HepG2 (cell line): ENCODE results near the gene ZNF367. TPM values are rescaled to one million over a fixed set of nuclear protein-coding genes. Genes with fewer than 3 reads are reported as not detected.

Experiments
- ARID4A ChIP-seq: sonication (generic); formaldehyde crosslinking; IDR thresholded peaks from 2 replicates; pipeline ENCODE4 v1.5.0; 2020; ENCODE audit warnings: mild to moderate bottlenecking, missing genetic modification reagents, borderline replicate concordance
- FOSL2 ChIP-seq: sonication (generic); formaldehyde crosslinking; IDR thresholded peaks from 2 replicates; pipeline ENCODE4 v1.4.0; 2020; ENCODE audit warnings: missing genetic modification reagents
- JDP2 ChIP-seq: sonication (generic); formaldehyde crosslinking; IDR thresholded peaks from 2 replicates; pipeline ENCODE4 v1.8.1; 2022; ENCODE audit warnings: missing genetic modification reagents, borderline replicate concordance
- RORA ChIP-seq: sonication (generic); formaldehyde crosslinking; IDR thresholded peaks from 2 replicates; pipeline ENCODE4 v1.5.0; 2020; ENCODE audit warnings: mild to moderate bottlenecking, missing genetic modification reagents, moderate library complexity
- ZMYM2 ChIP-seq: sonication (generic); formaldehyde crosslinking; IDR thresholded peaks from 2 replicates; pipeline ENCODE4 v1.8.0; 2022; ENCODE audit warnings: mild to moderate bottlenecking, missing genetic modification reagents
- ZNF230 ChIP-seq: sonication (generic); formaldehyde crosslinking; IDR thresholded peaks from 2 replicates; pipeline ENCODE4 v1.4.0; 2020; ENCODE audit warnings: mild to moderate bottlenecking, missing genetic modification reagents
- ZNF33B ChIP-seq: sonication (generic); formaldehyde crosslinking; IDR thresholded peaks from 2 replicates; pipeline ENCODE4 v1.5.1; 2020; ENCODE audit warnings: mild to moderate bottlenecking, missing genetic modification reagents
- ZNF567 ChIP-seq: sonication (generic); formaldehyde crosslinking; IDR thresholded peaks from 2 replicates; pipeline ENCODE4 v1.8.1; 2023; ENCODE audit warnings: mild to moderate bottlenecking, missing genetic modification reagents, borderline replicate concordance
- ZNF776 ChIP-seq: sonication (generic); formaldehyde crosslinking; IDR thresholded peaks from 2 replicates; pipeline ENCODE4 v1.4.0; 2020; ENCODE audit warnings: mild to moderate bottlenecking, missing genetic modification reagents
- polyA plus RNA-seq, 8 experiments: library from polyadenylated mRNA; depleted of rRNA in 3 of 8; stranded (reverse) in 7 of 8; unstranded in 1 of 8; fragments of >200 nt; fragmentation: Illumina TruSeq in 4 of 8; extraction: Trizol in 4 of 8; gene quantifications; 2 replicates each; pipeline versions ENCODE4 v1.2.1 to v1.2.3, GENCODE V29; 2011 to 2016; ENCODE audit warnings: low read depth in 4 of 8, missing spikeins in 1 of 8, mixed read lengths in 1 of 8; ENCODE audit not compliant: insufficient read depth in 1 of 8
- total RNA-seq, 5 experiments: library from RNA; depleted of rRNA; stranded (reverse); fragments of >200 nt; fragmentation: Illumina TruSeq; extraction: Trizol; gene quantifications; 2 replicates each; pipeline ENCODE4 v1.2.3, GENCODE V29; 2016; ENCODE audit warnings: low read depth in 1 of 5
- TF ChIP-seq, protein P1 (sequence below), 2 experiments: fragments of 450-650 bp in 1 of 2; sonication (generic) in 1 of 2; formaldehyde crosslinking in 1 of 2; IDR thresholded peaks; 2 replicates each; pipeline versions ENCODE4 v1.6.1 to v1.8.0; 2016 to 2022; ENCODE audit warnings: antibody characterized with exemption in 1 of 2, mild to moderate bottlenecking in 1 of 2, missing genetic modification reagents in 1 of 2
- TF ChIP-seq, protein P2 (sequence below): sonication (generic); formaldehyde crosslinking; conservative IDR thresholded peaks from 2 replicates; pipeline ENCODE4 v1.4.0; 2020; ENCODE audit warnings: missing genetic modification reagents

ZNF367 gene
- total and polyA plus RNA-seq, 2 of the 13 experiments (the other 11 are each of a cell fraction or from before 2014, with no cell fraction given): 2.9 to 7.7 TPM

GRCh38 chr9:96436456-96437126, 18.4 kb upstream of the ZNF367 start (continued):
- TF ChIP-seq, protein P1, sequence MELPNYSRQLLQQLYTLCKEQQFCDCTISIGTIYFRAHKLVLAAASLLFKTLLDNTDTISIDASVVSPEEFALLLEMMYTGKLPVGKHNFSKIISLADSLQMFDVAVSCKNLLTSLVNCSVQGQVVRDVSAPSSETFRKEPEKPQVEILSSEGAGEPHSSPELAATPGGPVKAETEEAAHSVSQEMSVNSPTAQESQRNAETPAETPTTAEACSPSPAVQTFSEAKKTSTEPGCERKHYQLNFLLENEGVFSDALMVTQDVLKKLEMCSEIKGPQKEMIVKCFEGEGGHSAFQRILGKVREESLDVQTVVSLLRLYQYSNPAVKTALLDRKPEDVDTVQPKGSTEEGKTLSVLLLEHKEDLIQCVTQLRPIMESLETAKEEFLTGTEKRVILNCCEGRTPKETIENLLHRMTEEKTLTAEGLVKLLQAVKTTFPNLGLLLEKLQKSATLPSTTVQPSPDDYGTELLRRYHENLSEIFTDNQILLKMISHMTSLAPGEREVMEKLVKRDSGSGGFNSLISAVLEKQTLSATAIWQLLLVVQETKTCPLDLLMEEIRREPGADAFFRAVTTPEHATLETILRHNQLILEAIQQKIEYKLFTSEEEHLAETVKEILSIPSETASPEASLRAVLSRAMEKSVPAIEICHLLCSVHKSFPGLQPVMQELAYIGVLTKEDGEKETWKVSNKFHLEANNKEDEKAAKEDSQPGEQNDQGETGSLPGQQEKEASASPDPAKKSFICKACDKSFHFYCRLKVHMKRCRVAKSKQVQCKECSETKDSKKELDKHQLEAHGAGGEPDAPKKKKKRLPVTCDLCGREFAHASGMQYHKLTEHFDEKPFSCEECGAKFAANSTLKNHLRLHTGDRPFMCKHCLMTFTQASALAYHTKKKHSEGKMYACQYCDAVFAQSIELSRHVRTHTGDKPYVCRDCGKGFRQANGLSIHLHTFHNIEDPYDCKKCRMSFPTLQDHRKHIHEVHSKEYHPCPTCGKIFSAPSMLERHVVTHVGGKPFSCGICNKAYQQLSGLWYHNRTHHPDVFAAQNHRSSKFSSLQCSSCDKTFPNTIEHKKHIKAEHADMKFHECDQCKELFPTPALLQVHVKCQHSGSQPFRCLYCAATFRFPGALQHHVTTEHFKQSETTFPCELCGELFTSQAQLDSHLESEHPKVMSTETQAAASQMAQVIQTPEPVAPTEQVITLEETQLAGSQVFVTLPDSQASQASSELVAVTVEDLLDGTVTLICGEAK (IDR thresholded peaks at IDR 0.05): no peak
- TF ChIP-seq, protein P1 (CRISPR knock-in tag; IDR thresholded peaks at IDR 0.05): peak; percentile 88
- TF ChIP-seq ZNF230: no peak; the same call in 1 of the 2 replicates
- no peak for TF ChIP-seq RORA (CRISPR knock-in tag)
- peak; percentile 71; the same call in 1 of the 2 replicates for TF ChIP-seq ARID4A (CRISPR knock-in tag)
- TF ChIP-seq, protein P2, sequence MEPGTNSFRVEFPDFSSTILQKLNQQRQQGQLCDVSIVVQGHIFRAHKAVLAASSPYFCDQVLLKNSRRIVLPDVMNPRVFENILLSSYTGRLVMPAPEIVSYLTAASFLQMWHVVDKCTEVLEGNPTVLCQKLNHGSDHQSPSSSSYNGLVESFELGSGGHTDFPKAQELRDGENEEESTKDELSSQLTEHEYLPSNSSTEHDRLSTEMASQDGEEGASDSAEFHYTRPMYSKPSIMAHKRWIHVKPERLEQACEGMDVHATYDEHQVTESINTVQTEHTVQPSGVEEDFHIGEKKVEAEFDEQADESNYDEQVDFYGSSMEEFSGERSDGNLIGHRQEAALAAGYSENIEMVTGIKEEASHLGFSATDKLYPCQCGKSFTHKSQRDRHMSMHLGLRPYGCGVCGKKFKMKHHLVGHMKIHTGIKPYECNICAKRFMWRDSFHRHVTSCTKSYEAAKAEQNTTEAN (CRISPR knock-in tag): peak; percentile 80
- TF ChIP-seq ZMYM2 (CRISPR knock-in tag): peak; percentile 52; the same call in 1 of the 2 replicates
- TF ChIP-seq ZNF776: 0 out of 2 replicates have a peak, but pooled peaks have one; percentile 25
- no peak for TF ChIP-seq JDP2 (CRISPR knock-in tag)
- TF ChIP-seq ZNF567 (CRISPR knock-in tag): no peak
- peak; percentile 62; the same call in 1 of the 2 replicates for TF ChIP-seq ZNF33B (CRISPR knock-in tag)
- peak; percentile 39; the same call in 1 of the 2 replicates for TF ChIP-seq FOSL2 (CRISPR knock-in tag)
